ENCODE data around the gene UBL3. TPM values are rescaled to one million over a fixed set of nuclear protein-coding genes. Genes with fewer than 3 reads are reported as not detected.

UBL3 gene
- total RNA-seq, 1 donor from 2014 or later = 16.1 TPM

GRCh38 chr13:29840585-29840984 lies 9.8 kb downstream of the UBL3 start:
- Histone ChIP-seq H3K27me3 (ENCODE audit: control insufficient read depth, insufficient read depth, low read length) (no peaks in the 10 kb centered on the region), H3K36me3 (ENCODE audit: control insufficient read depth, insufficient read depth, low read length) (no peaks in the 10 kb centered on the region), H3K4me3 (ENCODE audit: low read depth, low read length) (no peak overlapping the region)
- FAIRE-seq = no peak
- no peak for TF ChIP-seq CTCF (IDR thresholded peaks at IDR 0.05; ENCODE audit: insufficient read depth, low read length, severe bottlenecking)
- DNase-seq (ENCODE audit: low read depth) = no peak

DNA sequence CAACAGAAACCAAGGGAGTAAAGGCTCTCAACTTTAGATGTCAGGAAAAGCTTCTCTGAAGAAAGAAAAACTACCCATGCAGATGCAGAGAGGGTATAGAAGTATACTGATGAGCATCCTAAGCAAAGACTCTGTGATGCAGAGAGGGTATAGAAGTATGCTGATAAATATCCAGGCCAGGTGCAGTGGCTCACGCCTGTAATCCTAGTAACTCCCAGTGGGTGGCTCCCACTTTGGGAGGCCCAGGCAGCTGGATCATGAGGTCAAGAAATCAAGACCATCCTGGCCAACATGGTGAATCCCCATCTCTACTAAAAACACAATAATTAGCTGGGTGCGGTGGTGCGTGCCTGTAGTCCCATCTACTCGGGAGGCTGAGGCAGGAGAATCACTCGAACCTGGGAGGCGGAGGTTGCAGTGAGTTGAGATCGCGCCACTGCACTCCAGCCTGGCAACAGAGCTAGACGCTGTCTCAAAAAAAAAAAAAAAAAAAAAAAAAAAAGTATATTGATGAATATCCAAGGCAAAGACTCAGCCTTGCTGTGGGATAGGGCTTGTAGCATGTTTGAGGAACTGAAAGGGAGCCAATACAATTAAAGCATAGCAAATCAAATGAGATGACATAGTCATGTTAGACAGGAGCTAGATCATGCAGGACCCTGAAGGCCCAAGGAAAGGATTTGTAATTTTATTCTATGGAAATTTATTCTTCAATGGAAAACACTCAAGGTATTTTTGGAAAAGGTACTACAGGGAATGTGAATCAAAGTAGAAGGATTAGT lies 14.9 kb downstream of the UBL3 start:
- Histone ChIP-seq H3K36me3 (ENCODE audit: control insufficient read depth, insufficient read depth, low read length) (no peaks in the 10 kb centered on the region), H3K4me3 (ENCODE audit: low read depth, low read length) (no peak overlapping the region), H3K27me3 (ENCODE audit: control insufficient read depth, insufficient read depth, low read length) (no peaks in the 10 kb centered on the region)
- TF ChIP-seq CTCF (IDR thresholded peaks at IDR 0.05; ENCODE audit: insufficient read depth, low read length, severe bottlenecking) = no peak
- FAIRE-seq (no peak), DNase-seq (ENCODE audit: low read depth) (no peak)

DNA sequence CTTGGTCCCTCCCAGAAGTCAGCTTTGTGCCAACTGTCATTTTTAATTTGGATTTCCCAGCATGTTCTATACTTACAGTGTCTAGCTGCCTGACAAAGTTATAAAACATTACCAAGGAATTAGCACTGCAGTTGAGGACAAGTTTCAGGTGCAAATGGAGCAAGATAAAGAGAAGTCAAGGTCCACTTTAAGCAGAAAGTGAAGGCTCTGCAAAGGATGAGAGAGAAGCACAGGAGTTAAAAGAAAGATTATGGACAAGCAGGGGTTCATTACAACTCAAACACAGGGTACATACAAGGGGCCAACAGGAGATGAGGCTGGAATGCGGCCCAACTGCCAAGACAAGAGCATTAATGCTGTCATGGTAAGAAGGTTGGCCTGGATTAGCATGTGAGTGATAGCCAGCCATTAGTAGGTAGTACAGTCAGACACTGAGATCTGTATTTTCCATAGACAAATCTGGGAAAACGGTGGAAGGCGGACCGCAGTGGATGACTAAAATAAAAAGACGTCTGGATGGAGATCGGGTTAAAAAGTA lies 17.6 kb downstream of the UBL3 start:
- Histone ChIP-seq H3K36me3 (ENCODE audit: control insufficient read depth, insufficient read depth, low read length) (no peaks in the 10 kb centered on the region), H3K27me3 (ENCODE audit: control insufficient read depth, insufficient read depth, low read length) (no peaks in the 10 kb centered on the region), H3K4me3 (ENCODE audit: low read depth, low read length) (no peak overlapping the region)
- FAIRE-seq = no peak
- DNase-seq (ENCODE audit: low read depth) = no peak
- no peak for TF ChIP-seq CTCF (IDR thresholded peaks at IDR 0.05; ENCODE audit: insufficient read depth, low read length, severe bottlenecking)

DNA sequence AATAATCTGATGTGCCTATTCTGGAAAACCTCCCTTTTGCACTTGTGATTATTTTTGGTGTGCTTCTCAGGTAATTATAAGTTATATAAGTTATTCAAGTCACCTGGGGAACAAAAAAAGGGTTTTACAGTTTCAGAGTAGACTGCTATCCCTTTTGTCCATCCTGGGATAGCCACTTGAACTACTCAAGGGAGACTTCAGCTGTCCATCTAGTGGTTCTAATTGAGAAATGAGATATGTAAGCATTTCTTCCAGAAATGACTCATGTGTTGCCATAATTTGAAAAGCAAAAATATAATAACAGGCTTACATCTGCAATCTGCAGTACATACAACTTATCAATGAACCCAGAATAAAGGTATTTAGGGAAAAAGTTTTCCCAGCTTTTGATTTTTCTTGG lies 20.4 kb downstream of the UBL3 start:
- H3K36me3 ChIP-seq (ENCODE audit: control insufficient read depth, insufficient read depth, low read length) = no peaks in the 10 kb centered on the region
- FAIRE-seq (no peak), DNase-seq (ENCODE audit: low read depth) (peak; percentile 18)
- H3K27me3 ChIP-seq (ENCODE audit: control insufficient read depth, insufficient read depth, low read length) = no peaks in the 10 kb centered on the region
- TF ChIP-seq CTCF (IDR thresholded peaks at IDR 0.05; ENCODE audit: insufficient read depth, low read length, severe bottlenecking) = no peak
- H3K4me3 ChIP-seq (ENCODE audit: low read depth, low read length) = no peak overlapping the region

- no peak for TF ChIP-seq CTCF (IDR thresholded peaks at IDR 0.05; ENCODE audit: insufficient read depth, low read length, severe bottlenecking)
- no peaks in the 10 kb centered on the region for H3K36me3 ChIP-seq (ENCODE audit: control insufficient read depth, insufficient read depth, low read length)
- no peak for FAIRE-seq
- DNase-seq (ENCODE audit: low read depth) = no peak
- H3K27me3 ChIP-seq (ENCODE audit: control insufficient read depth, insufficient read depth, low read length) = no peaks in the 10 kb centered on the region
- H3K4me3 ChIP-seq (ENCODE audit: low read depth, low read length) = no peak overlapping the region
Observed at GRCh38 chr13:29819143-29819542, 31.3 kb downstream of the UBL3 start.
